Mononuclear cell (primary cell): Measurements from ENCODE around the gene TESK2. TPM values are rescaled to one million over a fixed set of nuclear protein-coding genes. Genes with fewer than 3 reads are reported as not detected.
A peak's percentile ranks its signal among the peaks of the same experiment; 100 is the strongest.
"Not testable (repeated sequence)": the region's sequence is repeated elsewhere in the genome, so short reads cannot be mapped to it uniquely, and the experiment has no call there.

Experiments used
- H3K27me3 ChIP-seq: 2 replicates; pipeline ENCODE4 v1.6.0; 2011; ENCODE audit warnings: low read length, control low read depth; ENCODE audit not compliant: insufficient read depth
- H3K4me1 ChIP-seq: 2 replicates; pipeline ENCODE4 v1.5.1; 2011; ENCODE audit warnings: mild to moderate bottlenecking, low read length, control low read depth; ENCODE audit not compliant: insufficient read depth
- H3K4me3 ChIP-seq: 2 replicates; pipeline ENCODE4 v1.5.1; 2011; ENCODE audit warnings: mild to moderate bottlenecking, low read length, moderate library complexity
- H3K9me3 ChIP-seq: 2 replicates; pipeline ENCODE4 v1.5.1; 2011; ENCODE audit warnings: low read depth, mild to moderate bottlenecking, control low read depth, low read length
- total RNA-seq: library from RNA; depleted of rRNA; stranded (reverse); fragments of >200 nt; gene quantifications from one replicate; pipeline ENCODE4 v1.2.3, GENCODE V29; 2012

TESK2 gene
- total RNA-seq, 1 donor, result 4.0 TPM

- no peak overlapping the region for H3K4me3 ChIP-seq
- H3K9me3 ChIP-seq, result no peaks in the 10 kb centered on the region
- H3K4me1 ChIP-seq, result peaks cover 26% of the 10 kb centered on the region
- H3K27me3 ChIP-seq, result no peaks in the 10 kb centered on the region
Observed at GRCh38 chr1:45516036-45516435, 25.1 kb upstream of the TESK2 start.

- not testable (repeated sequence) for H3K4me1 ChIP-seq, H3K27me3 ChIP-seq, H3K9me3 ChIP-seq, H3K4me3 ChIP-seq
Observed at GRCh38 chr1:45513532-45514260, 22.7 kb upstream of the TESK2 start.

DNA sequence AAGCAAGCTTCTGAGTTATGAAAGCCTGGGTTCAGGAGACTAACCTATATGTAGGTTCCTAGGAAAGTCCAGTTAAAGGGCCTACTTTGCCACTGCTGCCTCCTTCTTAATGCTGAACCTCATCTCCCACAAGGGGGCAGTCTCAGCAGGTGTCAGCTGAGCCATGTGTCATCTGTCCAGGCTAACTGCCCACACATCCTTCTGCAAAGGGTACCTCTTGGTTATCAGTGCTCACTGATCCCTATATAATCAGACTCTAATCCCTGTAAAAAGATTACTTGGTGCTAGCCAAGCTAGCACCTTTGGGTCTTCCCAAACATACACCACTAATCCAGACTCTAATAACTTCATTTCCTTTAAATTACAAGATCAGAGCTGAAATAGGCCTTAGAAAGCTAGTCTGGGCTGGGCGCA lies 21.7 kb upstream of the TESK2 start:
- Histone ChIP-seq H3K4me3 (no peak overlapping the region), H3K9me3 (no peaks in the 10 kb centered on the region), H3K4me1 (no peaks in the 10 kb centered on the region), H3K27me3 (no peaks in the 10 kb centered on the region)

DNA sequence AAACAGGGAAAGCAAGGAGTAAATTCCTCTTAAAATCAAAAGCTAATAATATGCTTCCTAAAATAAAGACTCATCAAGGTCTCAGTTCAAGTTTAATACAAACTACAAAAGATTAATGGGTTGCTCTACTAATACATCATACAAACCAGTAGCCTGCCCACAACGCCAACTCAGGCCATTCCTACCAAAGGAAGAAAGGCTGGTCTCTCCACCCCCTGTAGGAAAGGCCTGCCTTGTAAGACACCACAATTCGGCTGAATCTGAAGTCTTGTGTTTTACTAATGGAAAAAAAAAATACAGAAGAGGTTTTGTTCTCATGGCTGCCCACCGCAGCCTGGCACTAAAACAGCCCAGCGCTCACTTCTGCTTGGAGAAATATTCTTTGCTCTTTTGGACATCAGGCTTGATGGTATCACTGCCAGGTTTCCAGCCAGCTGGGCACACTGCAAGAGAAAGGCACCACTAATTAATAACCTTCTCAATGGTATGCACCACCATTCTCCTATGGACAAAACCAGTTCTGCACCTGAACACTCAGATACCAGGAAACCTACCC lies 20.1 kb upstream of the TESK2 start:
- Histone ChIP-seq H3K4me1 (no peaks in the 10 kb centered on the region), H3K27me3 (no peaks in the 10 kb centered on the region), H3K9me3 (no peaks in the 10 kb centered on the region), H3K4me3 (no peak overlapping the region)

GRCh38 chr1:45510036-45510971 lies 19.3 kb upstream of the TESK2 start:
- no peaks in the 10 kb centered on the region for H3K9me3 ChIP-seq
- no peaks in the 10 kb centered on the region for H3K4me1 ChIP-seq
- H3K4me3 ChIP-seq, result no peak overlapping the region
- no peaks in the 10 kb centered on the region for H3K27me3 ChIP-seq

GRCh38 chr1:45508295-45509151 lies 17.6 kb upstream of the TESK2 start:
- no peak overlapping the region for H3K4me3 ChIP-seq
- H3K27me3 ChIP-seq, result no peaks in the 10 kb centered on the region
- H3K9me3 ChIP-seq, result no peaks in the 10 kb centered on the region
- H3K4me1 ChIP-seq, result no peaks in the 10 kb centered on the region

GRCh38 chr1:45507893-45508292 lies 16.9 kb upstream of the TESK2 start:
- H3K9me3 ChIP-seq, result no peaks in the 10 kb centered on the region
- no peaks in the 10 kb centered on the region for H3K27me3 ChIP-seq
- no peaks in the 10 kb centered on the region for H3K4me1 ChIP-seq
- H3K4me3 ChIP-seq, result no peak overlapping the region

GRCh38 chr1:45507195-45507594 lies 16.2 kb upstream of the TESK2 start:
- Histone ChIP-seq H3K9me3 (no peaks in the 10 kb centered on the region), H3K4me1 (no peaks in the 10 kb centered on the region), H3K27me3 (no peaks in the 10 kb centered on the region), H3K4me3 (no peak overlapping the region)

- no peaks in the 10 kb centered on the region for H3K27me3 ChIP-seq
- H3K4me3 ChIP-seq, result no peak overlapping the region
- peaks cover 22% of the 10 kb centered on the region for H3K4me1 ChIP-seq
- no peaks in the 10 kb centered on the region for H3K9me3 ChIP-seq
Observed at GRCh38 chr1:45503462-45504360, 12.7 kb upstream of the TESK2 start.

DNA sequence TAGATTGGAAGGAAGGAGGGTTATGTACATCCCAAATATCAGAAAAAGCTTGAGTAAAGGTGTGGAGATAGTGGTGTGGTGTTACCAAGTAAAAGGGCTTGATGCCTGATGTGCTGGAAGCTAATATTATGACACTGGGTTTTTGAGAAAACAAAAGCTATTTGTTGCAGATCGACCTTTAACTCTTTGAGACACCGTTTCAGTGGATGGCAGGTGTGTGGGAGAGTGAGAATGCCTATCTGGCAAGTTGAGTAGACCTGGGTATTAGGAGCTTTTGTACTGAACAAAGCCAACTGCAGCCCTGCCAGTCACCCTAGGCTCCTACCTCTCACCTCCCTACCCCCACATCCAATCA lies 10.5 kb upstream of the TESK2 start:
- Histone ChIP-seq H3K9me3 (no peaks in the 10 kb centered on the region), H3K27me3 (no peaks in the 10 kb centered on the region), H3K4me1 (peaks cover 22% of the 10 kb centered on the region), H3K4me3 (no peak overlapping the region)

GRCh38 chr1:45499415-45499769 lies 8.4 kb upstream of the TESK2 start:
- Histone ChIP-seq H3K9me3 (no peaks in the 10 kb centered on the region), H3K4me3 (peak overlapping the region; percentile 67), H3K27me3 (no peaks in the 10 kb centered on the region), H3K4me1 (peaks cover 22% of the 10 kb centered on the region)

GRCh38 chr1:45498279-45498678 lies 7.3 kb upstream of the TESK2 start:
- H3K27me3 ChIP-seq, result no peaks in the 10 kb centered on the region
- H3K4me3 ChIP-seq, result no peak overlapping the region
- no peaks in the 10 kb centered on the region for H3K9me3 ChIP-seq
- H3K4me1 ChIP-seq, result peaks cover 23% of the 10 kb centered on the region

- peaks cover 34% of the 10 kb centered on the region for H3K4me1 ChIP-seq
- no peaks in the 10 kb centered on the region for H3K27me3 ChIP-seq
- H3K4me3 ChIP-seq, result no peak overlapping the region
- no peaks in the 10 kb centered on the region for H3K9me3 ChIP-seq
Observed at GRCh38 chr1:45493116-45493697, 2.2 kb upstream of the TESK2 start.

DNA sequence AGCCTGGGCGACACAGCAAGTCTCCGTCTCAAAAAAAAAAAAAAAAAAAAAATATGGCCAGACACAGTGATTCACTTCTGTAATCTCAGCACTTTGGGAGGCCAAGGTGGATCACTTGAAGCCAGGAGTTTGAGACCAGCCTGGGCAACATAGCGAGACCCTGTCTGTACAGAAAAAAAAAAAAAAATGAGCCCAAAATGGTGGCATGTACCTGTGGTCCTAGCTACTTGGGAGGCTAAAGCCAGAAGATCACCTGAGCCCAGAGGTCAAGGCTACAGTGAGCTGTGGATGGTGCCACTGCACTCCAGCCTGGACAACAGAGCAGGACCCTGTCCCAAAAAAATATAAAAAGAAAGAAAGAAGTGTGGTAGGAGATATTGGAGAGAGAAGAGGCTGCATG lies 1.7 kb upstream of the TESK2 start:
- H3K4me3 ChIP-seq, result no peak overlapping the region
- H3K4me1 ChIP-seq, result peaks cover 34% of the 10 kb centered on the region

More for the DNA sequence above, 1.7 kb upstream of the TESK2 start:
- Histone ChIP-seq H3K9me3 (no peaks in the 10 kb centered on the region), H3K27me3 (no peaks in the 10 kb centered on the region)
